DND-41 (cell line): ENCODE data around the gene PLCB3.

Source experiments
- ATAC-seq: fragments of 200-7000 bp; cut with Tn5 transposase; 3 replicates; pipeline ENCODE4 v1.9.1; 2021; ENCODE audit warnings: low read depth; ENCODE audit not compliant: insufficient read depth
- DNase-seq: peaks from one replicate; pipeline ENCODE4 v3.0.0-alpha.2; 2020
- H2AFZ ChIP-seq: 2 replicates; pipeline ENCODE4 v1.6.0; 2012; ENCODE audit warnings: low read depth, low read length
- H3K27ac ChIP-seq: 2 replicates; pipeline ENCODE4 v1.5.1; 2012; ENCODE audit warnings: low read length, inconsistent platforms
- H3K27me3 ChIP-seq: fragments of 200-600 bp; sonication (generic); 2 replicates; pipeline ENCODE4 v1.6.0; 2012; ENCODE audit warnings: low read length, mild to moderate bottlenecking, inconsistent platforms; ENCODE audit not compliant: insufficient read depth, poor library complexity
- H3K36me3 ChIP-seq: 2 replicates; pipeline ENCODE4 v1.5.1; 2012; ENCODE audit warnings: low read length, inconsistent platforms; ENCODE audit not compliant: insufficient read depth
- H3K4me1 ChIP-seq: 2 replicates; pipeline ENCODE4 v1.5.1; 2012; ENCODE audit warnings: mild to moderate bottlenecking, low read length; ENCODE audit not compliant: insufficient read depth
- H3K4me2 ChIP-seq: 2 replicates; pipeline ENCODE4 v1.6.0; 2012; ENCODE audit warnings: mild to moderate bottlenecking, moderate library complexity, low read length, inconsistent platforms; ENCODE audit not compliant: insufficient read depth
- H3K4me3 ChIP-seq, 2 experiments: fragments of 200-600 bp in 1 of 2; shearing (Covaris generic) in 1 of 2; 2 replicates each; pipeline ENCODE4 v1.5.1; 2012 to 2016; ENCODE audit warnings: inconsistent platforms in 2 of 2, low read length in 2 of 2, mild to moderate bottlenecking in 2 of 2, low read depth in 1 of 2, moderate library complexity in 1 of 2
- H3K79me2 ChIP-seq: 2 replicates; pipeline ENCODE4 v1.6.0; 2012; ENCODE audit warnings: low read length, inconsistent platforms; ENCODE audit not compliant: insufficient read depth
- H3K9ac ChIP-seq: 2 replicates; pipeline ENCODE4 v1.6.0; 2012; ENCODE audit warnings: low read depth, mild to moderate bottlenecking, inconsistent platforms, low read length, moderate library complexity
- H3K9me3 ChIP-seq: 2 replicates; pipeline ENCODE4 v1.5.1; 2012; ENCODE audit warnings: low read length, moderate library complexity, mild to moderate bottlenecking, inconsistent platforms; ENCODE audit not compliant: insufficient read depth, severe bottlenecking
- H4K20me1 ChIP-seq: 2 replicates; pipeline ENCODE4 v1.6.0; 2012; ENCODE audit warnings: low read length; ENCODE audit not compliant: insufficient read depth
- CTCF ChIP-seq: IDR thresholded peaks from 2 replicates; pipeline ENCODE4 v1.5.1; 2012; ENCODE audit warnings: borderline replicate concordance, low read length, moderate library complexity, mild to moderate bottlenecking; ENCODE audit not compliant: poor library complexity, severe bottlenecking; ENCODE audit errors: extremely low read depth
- EZH2 ChIP-seq: IDR thresholded peaks from 3 replicates; pipeline ENCODE4 v1.6.1; 2012; ENCODE audit warnings: borderline replicate concordance, low read depth, mild to moderate bottlenecking, moderate library complexity, low read length, inconsistent platforms; ENCODE audit not compliant: severe bottlenecking

Gene PLCB3

GRCh38 chr11:64296236-64296635, 44.9 kb downstream of the PLCB3 start:
- H3K4me1 ChIP-seq = peaks cover 8% of the 10 kb centered on the region
- peaks cover 16% of the 10 kb centered on the region for H3K27me3 ChIP-seq
- H3K27ac ChIP-seq = no peak overlapping the region
- no peak overlapping the region for H3K9ac ChIP-seq
- ATAC-seq = no peak
- no peaks in the 10 kb centered on the region for H3K79me2 ChIP-seq
- H2AFZ ChIP-seq = no peak overlapping the region
- no peak for TF ChIP-seq EZH2
- no peak for TF ChIP-seq CTCF
- no peak for DNase-seq
- H3K36me3 ChIP-seq = no peaks in the 10 kb centered on the region
- H3K4me2 ChIP-seq = no peak overlapping the region
- no peak overlapping the region for H3K4me3 ChIP-seq
- H3K9me3 ChIP-seq = no peaks in the 10 kb centered on the region
- H4K20me1 ChIP-seq = peaks cover 4% of the 10 kb centered on the region; the same call in 1 of the 2 replicates

GRCh38 chr11:64296830-64297698, 45.7 kb downstream of the PLCB3 start:
- Histone ChIP-seq H3K4me2 (no peak overlapping the region), H3K4me1 (peaks cover 9% of the 10 kb centered on the region), H3K9me3 (no peaks in the 10 kb centered on the region), H3K9ac (no peak overlapping the region), H3K79me2 (no peaks in the 10 kb centered on the region), H2AFZ (no peak overlapping the region), H3K36me3 (no peaks in the 10 kb centered on the region), H4K20me1 (peaks cover 4% of the 10 kb centered on the region; the same call in 1 of the 2 replicates), H3K4me3 (no peak overlapping the region), H3K27me3 (peaks cover 16% of the 10 kb centered on the region), H3K27ac (no peak overlapping the region)
- DNase-seq = no peak
- ATAC-seq = no peak
- TF ChIP-seq CTCF (no peak), EZH2 (no peak)

- H3K4me3 ChIP-seq = no peak overlapping the region
- peaks cover 4% of the 10 kb centered on the region; the same call in 1 of the 2 replicates for H4K20me1 ChIP-seq
- peaks cover 9% of the 10 kb centered on the region for H3K4me1 ChIP-seq
- ATAC-seq (no peak), DNase-seq (no peak)
- no peaks in the 10 kb centered on the region for H3K9me3 ChIP-seq
- H3K9ac ChIP-seq = no peak overlapping the region
- no peak for TF ChIP-seq EZH2
- no peak for TF ChIP-seq CTCF
- H3K36me3 ChIP-seq = no peaks in the 10 kb centered on the region
- H3K27ac ChIP-seq = no peak overlapping the region
- no peak overlapping the region for H3K4me2 ChIP-seq
- H3K27me3 ChIP-seq = peaks cover 16% of the 10 kb centered on the region
- no peaks in the 10 kb centered on the region for H3K79me2 ChIP-seq
- H2AFZ ChIP-seq = no peak overlapping the region
These were observed 46.5 kb downstream of the PLCB3 start for GRCh38 chr11:64297699-64298358.
